ENCODE measurements around the gene ANO1.

- TF ChIP-seq, protein P1, sequence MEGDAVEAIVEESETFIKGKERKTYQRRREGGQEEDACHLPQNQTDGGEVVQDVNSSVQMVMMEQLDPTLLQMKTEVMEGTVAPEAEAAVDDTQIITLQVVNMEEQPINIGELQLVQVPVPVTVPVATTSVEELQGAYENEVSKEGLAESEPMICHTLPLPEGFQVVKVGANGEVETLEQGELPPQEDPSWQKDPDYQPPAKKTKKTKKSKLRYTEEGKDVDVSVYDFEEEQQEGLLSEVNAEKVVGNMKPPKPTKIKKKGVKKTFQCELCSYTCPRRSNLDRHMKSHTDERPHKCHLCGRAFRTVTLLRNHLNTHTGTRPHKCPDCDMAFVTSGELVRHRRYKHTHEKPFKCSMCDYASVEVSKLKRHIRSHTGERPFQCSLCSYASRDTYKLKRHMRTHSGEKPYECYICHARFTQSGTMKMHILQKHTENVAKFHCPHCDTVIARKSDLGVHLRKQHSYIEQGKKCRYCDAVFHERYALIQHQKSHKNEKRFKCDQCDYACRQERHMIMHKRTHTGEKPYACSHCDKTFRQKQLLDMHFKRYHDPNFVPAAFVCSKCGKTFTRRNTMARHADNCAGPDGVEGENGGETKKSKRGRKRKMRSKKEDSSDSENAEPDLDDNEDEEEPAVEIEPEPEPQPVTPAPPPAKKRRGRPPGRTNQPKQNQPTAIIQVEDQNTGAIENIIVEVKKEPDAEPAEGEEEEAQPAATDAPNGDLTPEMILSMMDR (conservative IDR thresholded peaks at IDR 0.05; ENCODE audit: low read depth, low read length) = no peak
- no peak for TF ChIP-seq EZH2 (IDR thresholded peaks at IDR 0.05; ENCODE audit: low read length, unreplicated experiment)
- no peak for TF ChIP-seq EZH2phosphoT487 (IDR thresholded peaks at IDR 0.05; ENCODE audit: borderline replicate concordance, low read length)
Measured at GRCh38 chr11:70090961-70091381, 12.9 kb downstream of the ANO1 start.

All from PC-3 (cell line).